ENCODE results near the gene ISL1. TPM values are rescaled to one million over a fixed set of nuclear protein-coding genes. Genes with fewer than 3 reads are reported as not detected.

Gene ISL1
- total RNA-seq, 1 donor from 2014 or later = 6.1 TPM

- no peak for FAIRE-seq
- Histone ChIP-seq H3K4me3 (ENCODE audit: low read depth, low read length) (no peak overlapping the region), H3K27me3 (ENCODE audit: control insufficient read depth, insufficient read depth, low read length) (peaks cover 18% of the 10 kb centered on the region), H3K36me3 (ENCODE audit: control insufficient read depth, insufficient read depth, low read length) (no peaks in the 10 kb centered on the region)
- no peak for TF ChIP-seq CTCF (IDR thresholded peaks at IDR 0.05; ENCODE audit: insufficient read depth, low read length, severe bottlenecking)
- DNase-seq (ENCODE audit: low read depth) = no peak
Measured at GRCh38 chr5:51394609-51395008, 11.4 kb downstream of the ISL1 start.

- DNase-seq (ENCODE audit: low read depth) = no peak
Measured at GRCh38 chr5:51395245-51395644, 12.0 kb downstream of the ISL1 start.

GRCh38 chr5:51395666-51396356 is 12.6 kb downstream of the ISL1 start:
- Histone ChIP-seq H3K36me3 (ENCODE audit: control insufficient read depth, insufficient read depth, low read length) (no peaks in the 10 kb centered on the region), H3K27me3 (ENCODE audit: control insufficient read depth, insufficient read depth, low read length) (peaks cover 17% of the 10 kb centered on the region), H3K4me3 (ENCODE audit: low read depth, low read length) (no peak overlapping the region)
- no peak for FAIRE-seq
- no peak for DNase-seq (ENCODE audit: low read depth)
- no peak for TF ChIP-seq CTCF (IDR thresholded peaks at IDR 0.05; ENCODE audit: insufficient read depth, low read length, severe bottlenecking)

More at GRCh38 chr5:51395245-51395644, 12.0 kb downstream of the ISL1 start:
- no peak for TF ChIP-seq CTCF (IDR thresholded peaks at IDR 0.05; ENCODE audit: insufficient read depth, low read length, severe bottlenecking)
- H3K27me3 ChIP-seq (ENCODE audit: control insufficient read depth, insufficient read depth, low read length) = peaks cover 18% of the 10 kb centered on the region
- FAIRE-seq = no peak
- H3K36me3 ChIP-seq (ENCODE audit: control insufficient read depth, insufficient read depth, low read length) = no peaks in the 10 kb centered on the region
- no peak overlapping the region for H3K4me3 ChIP-seq (ENCODE audit: low read depth, low read length)

GRCh38 chr5:51396797-51397196 is 13.5 kb downstream of the ISL1 start:
- Histone ChIP-seq H3K27me3 (ENCODE audit: control insufficient read depth, insufficient read depth, low read length) (peaks cover 17% of the 10 kb centered on the region), H3K36me3 (ENCODE audit: control insufficient read depth, insufficient read depth, low read length) (no peaks in the 10 kb centered on the region), H3K4me3 (ENCODE audit: low read depth, low read length) (no peak overlapping the region)
- no peak for TF ChIP-seq CTCF (IDR thresholded peaks at IDR 0.05; ENCODE audit: insufficient read depth, low read length, severe bottlenecking)
- no peak for FAIRE-seq
- peak; percentile 30 for DNase-seq (ENCODE audit: low read depth)

DNA sequence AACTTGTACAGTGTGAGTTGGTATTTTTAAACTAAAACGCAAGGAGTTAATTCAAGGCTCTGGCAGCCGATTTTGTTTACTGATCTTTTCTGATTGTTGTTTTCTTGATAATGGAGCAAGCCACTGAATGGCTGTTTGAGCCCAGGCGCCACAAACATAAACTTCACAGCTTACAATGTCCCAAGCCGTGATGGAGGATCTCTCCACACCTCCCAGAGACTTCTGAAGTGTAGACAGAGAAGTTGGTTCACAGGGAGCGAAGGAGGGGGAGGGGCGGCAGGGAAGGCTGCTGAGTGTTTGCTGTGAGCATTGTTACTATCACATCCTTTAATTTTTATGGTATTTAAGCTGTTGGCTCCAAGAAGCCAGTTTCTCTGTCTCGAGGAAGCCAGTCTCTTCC is 14.7 kb downstream of the ISL1 start:
- Histone ChIP-seq H3K27me3 (ENCODE audit: control insufficient read depth, insufficient read depth, low read length) (peaks cover 17% of the 10 kb centered on the region), H3K36me3 (ENCODE audit: control insufficient read depth, insufficient read depth, low read length) (no peaks in the 10 kb centered on the region), H3K4me3 (ENCODE audit: low read depth, low read length) (no peak overlapping the region)
- FAIRE-seq (no peak), DNase-seq (ENCODE audit: low read depth) (no peak)
- TF ChIP-seq CTCF (IDR thresholded peaks at IDR 0.05; ENCODE audit: insufficient read depth, low read length, severe bottlenecking) = no peak

Measured in bronchial epithelial cell (primary cell).